GM20431 (cell line): Measurements from ENCODE around the gene CENPP.

ENCODE experiments used
- in situ Hi-C: fragments of 300-500 bp; cut with MseI, MboI; formaldehyde crosslinking; loops from one replicate; pipeline ENCODE4 v1.15.0; 2020; ENCODE audit warnings: low sequenced_read_pairs; ENCODE audit not compliant: unreplicated experiment

Gene CENPP

GRCh38 chr9:92373167-92373566 lies 47.4 kb downstream of the CENPP start:
- in situ Hi-C loops, result no loop called here

DNA sequence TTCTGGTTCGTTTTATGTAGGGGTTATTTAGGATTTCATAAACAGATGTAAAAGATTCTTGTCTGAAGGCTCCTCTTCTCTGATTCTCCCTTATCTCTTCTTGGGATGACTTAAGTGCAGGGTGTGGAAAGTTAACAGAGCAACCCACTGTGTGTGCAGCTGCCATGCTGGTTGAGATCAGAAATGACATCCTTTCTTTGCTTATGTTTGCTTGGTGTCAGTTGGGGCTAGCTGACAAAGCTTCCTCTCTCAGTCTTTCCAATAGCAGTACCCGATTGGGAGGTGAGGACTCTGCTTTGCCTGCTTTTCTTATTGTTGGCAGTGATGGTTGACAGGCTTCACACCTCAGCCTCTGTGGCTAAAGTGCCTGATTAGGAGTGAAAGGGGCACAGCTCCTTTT lies 52.1 kb downstream of the CENPP start:
- in situ Hi-C loops, result no loop called here

GRCh38 chr9:92378865-92379560 lies 53.3 kb downstream of the CENPP start:
- in situ Hi-C loops, result no loop called here

DNA sequence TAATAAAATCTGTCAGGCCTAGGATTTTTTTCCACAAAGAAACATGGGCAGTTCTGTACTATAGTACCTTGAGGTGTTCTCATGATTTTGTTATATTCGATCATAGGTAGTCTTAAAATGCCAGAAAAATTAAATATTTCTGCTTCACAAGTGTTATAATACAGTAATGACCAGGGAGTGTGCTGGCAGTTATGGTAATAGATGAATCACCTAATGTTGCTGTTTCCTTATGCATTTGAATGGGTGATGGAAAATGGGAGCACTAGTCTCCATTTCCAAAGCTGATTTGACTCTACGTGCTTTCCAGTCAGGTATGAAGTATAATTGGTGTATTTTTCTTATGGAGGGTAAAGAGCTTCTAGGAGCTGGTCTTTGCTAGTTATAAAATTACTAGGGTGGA lies 54.9 kb downstream of the CENPP start:
- in situ Hi-C loops, result no loop called here

GRCh38 chr9:92381775-92382174 lies 56.0 kb downstream of the CENPP start:
- in situ Hi-C loops, result no loop called here

DNA sequence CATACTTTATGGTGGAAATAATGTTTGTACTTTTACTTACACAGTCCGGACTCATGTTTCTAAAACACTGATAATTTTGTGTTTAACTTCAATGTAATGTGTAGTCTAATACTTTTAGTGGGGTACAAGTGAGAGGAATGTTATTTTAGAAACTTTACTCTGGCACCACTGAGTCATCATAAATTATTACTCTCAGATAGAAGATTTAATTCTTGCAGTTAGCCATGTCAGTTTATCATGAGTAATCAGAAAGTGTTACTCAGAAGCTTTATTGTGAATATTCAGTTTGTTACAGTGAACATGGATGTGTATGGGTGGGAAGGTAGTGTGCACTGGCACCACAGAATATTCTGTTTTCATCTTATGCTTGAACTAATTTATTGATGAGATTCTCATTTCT lies 58.6 kb downstream of the CENPP start:
- in situ Hi-C loops, result no loop called here

DNA sequence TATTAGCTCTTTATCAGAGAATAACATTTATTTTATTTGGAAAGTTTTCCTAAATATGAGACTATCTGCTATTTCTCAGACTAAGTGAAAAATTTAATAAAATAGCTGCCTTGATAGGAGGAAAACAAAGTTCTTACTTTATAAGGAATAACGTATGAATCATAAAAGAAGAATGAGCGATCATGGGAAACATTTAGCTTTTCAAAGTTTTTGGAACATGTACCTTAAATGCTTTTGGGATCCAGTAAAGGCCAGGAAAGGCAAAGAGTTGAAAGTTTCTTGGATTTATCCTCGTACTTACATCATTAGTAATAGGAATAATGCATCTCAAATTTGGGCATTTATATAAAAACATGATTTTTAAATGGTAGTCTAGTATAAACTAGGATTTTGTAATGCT lies 59.2 kb downstream of the CENPP start:
- in situ Hi-C loops, result no loop called here

GRCh38 chr9:92385477-92385876 lies 59.7 kb downstream of the CENPP start:
- in situ Hi-C loops, result no loop called here

GRCh38 chr9:92385953-92386352 lies 60.2 kb downstream of the CENPP start:
- in situ Hi-C loops, result no loop called here

DNA sequence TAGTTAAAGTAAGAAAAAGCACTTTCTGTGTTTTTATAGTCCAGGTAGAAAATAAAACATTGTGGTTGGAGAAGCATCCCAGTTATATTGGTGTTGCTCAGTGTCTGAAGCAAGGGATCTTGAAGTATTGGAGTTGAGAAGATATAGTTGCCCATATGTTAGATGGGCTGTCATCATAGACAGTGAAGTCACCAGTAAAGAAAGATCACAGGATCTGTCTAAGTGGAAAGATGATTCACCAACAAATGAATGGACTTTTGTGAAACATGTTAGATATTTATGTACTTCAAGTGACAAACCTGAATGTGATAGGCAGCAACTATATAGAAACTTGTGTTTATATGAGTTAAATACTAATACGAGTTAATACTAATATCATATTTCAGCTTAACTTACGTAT lies 66.9 kb downstream of the CENPP start:
- in situ Hi-C loops, result no loop called here

DNA sequence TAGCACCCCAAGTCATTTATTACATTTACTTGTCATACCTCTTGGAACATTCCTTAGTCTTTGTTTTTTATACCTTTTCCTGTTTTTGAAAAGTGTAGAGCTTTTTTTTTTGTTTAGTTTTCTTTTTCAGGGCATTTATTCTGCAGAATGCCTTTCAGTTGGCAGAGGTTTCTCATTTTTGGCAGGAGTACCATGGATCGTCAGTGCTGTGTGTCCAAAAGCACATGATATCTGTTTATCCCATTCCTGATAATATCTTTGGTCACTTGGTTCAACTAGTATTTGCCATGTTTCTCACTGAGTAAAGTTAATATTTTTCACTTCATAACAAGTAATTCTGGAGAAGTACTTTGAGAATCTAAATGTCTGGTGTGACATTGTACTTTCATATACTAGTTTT lies 67.9 kb downstream of the CENPP start:
- in situ Hi-C loops, result no loop called here

DNA sequence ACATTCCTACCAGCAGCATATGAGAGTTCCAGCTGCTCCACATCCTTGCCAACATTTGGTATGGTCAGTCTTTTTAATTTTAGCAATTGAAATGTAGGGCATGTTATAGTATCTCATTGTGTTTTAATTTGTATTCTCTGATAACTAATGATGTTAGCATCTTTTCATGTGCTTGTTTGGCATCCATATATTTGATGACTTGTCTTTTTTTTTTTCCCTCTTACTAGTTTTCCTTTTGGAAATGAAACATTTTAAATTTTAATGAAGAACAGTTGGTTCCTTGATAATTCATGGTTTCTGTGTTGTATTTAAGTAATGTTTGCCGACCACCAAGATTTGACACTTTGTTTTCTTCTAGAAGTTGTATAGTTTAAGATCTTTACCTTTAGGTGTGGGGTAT lies 69.9 kb downstream of the CENPP start:
- in situ Hi-C loops, result no loop called here

- in situ Hi-C loops, result no loop called here
Observed at GRCh38 chr9:92397853-92398252, 72.1 kb downstream of the CENPP start.

DNA sequence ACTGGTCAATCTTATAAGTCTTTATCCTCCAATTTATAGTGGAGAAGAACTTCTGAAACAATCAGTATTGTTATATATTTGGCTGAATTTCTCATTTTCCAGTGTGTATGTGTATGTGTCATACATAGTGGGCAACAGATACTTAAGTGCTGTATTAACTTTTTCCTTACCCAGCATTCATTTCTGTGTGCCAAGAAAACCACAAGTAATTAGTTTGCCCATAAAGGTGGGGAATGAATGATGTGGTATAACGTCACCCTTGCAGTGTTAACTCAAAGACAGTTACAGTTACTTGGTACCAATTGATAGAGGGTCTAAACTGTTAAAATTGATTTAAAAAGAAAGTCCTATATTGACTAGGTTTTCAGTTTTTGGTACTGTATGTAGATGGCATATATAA lies 76.6 kb downstream of the CENPP start:
- in situ Hi-C loops, result no loop called here

- in situ Hi-C loops, result no loop called here
Observed at GRCh38 chr9:92402826-92403745, 77.3 kb downstream of the CENPP start.

DNA sequence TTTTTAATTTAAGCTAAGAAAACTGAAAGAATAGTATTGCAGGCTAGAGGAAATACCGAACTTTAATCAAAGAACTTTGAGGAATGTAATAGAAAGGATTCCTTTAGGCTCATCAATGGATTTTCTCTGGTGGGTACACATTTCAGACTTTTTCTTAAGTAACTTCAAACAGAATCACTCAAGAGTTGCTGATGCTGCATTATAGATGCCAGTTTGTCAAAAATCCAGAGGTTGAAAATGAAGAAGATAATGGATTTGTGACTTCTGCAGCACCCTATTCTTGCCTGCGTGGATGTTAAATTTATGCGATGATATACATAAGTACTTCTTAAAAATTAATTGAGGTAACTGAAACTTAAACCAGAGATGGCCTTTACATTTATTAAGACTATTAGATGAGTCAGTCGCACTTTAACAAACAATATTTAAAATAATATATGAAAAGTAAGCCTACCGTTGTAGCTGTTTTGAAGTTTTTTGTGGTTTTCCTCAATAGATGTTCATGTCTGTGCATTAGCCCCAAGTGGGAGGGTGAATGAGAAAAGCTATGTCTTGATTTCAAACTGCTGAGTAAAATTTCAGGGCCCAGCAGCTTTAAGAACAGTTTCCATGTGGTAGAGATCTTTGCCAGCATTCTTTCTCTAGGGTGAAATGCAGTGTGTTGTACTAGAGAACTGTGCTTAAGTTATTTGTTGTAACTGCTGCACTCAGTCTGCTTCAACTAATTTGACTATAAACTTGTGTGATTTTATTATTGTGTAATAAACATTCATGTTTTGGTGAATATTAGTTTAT lies 78.5 kb downstream of the CENPP start, which contains the start of gene OGN:
TSS of gene OGN (minus strand) at position 537 of the 795 bp plus-strand sequence. CDS start 1,171 bp downstream, outside the sequence.
- in situ Hi-C loops, result no loop called here

DNA sequence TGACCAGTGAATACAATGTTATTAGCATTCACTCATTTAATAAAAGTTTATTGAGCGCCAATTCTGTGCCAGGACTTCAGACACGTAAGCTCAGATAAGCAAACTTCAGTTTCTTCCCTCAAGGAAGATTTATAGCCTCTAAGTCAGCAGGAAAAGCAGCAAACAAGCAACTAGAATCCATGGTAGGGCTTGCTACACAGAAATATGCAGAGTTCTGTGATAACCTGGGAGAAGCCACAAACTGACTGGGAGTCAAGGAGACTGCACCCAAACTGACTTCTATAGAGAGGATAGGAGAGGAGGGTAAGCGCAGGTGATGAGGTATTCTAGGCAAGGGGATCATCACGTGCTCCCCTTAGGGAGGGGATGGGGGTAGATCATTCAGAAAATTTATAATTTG lies 80.1 kb downstream of the CENPP start:
- in situ Hi-C loops, result no loop called here

DNA sequence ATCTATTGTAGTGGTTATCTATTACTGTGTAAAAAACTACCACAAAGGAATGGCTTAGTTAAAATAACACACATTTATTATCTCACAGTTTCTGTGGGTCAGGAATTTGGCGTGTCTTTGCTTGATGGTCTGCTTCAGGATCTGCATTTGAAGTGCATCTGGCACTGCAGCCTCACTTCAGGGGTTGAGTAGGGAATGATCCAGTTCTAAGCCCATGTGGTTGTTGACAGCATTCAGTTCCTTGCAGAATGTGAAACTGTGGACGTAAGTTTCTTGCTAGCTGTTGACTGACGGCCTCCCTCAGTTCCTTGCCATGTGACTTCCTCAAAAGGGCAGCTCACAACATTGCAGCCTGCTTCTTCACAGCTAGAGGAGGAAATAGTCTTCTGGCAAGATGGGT lies 80.7 kb downstream of the CENPP start:
- in situ Hi-C loops, result no loop called here

- in situ Hi-C loops, result no loop called here
Observed at GRCh38 chr9:92407818-92408217, 82.1 kb downstream of the CENPP start.

DNA sequence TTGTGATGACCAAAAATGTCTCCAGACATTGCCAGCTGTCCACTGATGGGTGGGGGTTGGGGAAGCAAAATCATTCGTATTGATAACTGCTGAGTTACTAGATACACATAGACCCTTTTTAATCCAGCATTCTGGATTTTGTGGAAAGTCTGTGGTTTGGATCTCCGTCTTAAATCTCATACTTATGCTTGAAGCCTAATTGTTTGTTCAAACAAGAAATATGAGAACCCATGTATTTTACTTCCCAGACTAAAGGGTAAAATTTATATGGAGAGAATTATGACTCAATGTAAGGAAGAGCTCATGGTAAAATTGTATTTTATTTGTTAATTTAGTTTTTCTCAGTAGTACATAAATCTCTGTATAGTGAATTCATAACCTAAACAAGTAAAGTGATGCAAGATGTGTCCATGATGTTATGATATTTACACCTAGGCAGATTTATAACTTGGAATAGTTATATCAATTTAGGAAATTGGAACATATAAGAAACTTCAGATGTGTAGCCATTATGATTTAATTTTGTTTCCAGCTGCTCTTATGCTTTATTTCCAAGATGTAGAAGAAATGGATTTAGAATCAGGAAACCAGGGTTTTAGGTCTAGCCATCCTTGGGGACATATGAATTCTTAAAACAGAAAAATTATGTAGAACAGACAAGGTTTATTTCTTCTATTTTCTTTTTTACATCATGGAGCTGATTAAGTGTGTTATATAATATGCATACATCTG lies 83.2 kb downstream of the CENPP start:
- in situ Hi-C loops, result no loop called here
